K562 (cell line): Measurements from ENCODE around the gene DHODH. TPM values are rescaled to one million over a fixed set of nuclear protein-coding genes. Genes with fewer than 3 reads are reported as not detected.

Experiments used
- CBX8 ChIP-seq: fragments of 200-600 bp; sonication (generic); IDR thresholded peaks from 2 replicates; pipeline ENCODE4 v1.6.1; 2012; ENCODE audit warnings: borderline replicate concordance, mixed run types, low read depth, mild to moderate bottlenecking, moderate library complexity, mixed read lengths, low read length, control low read depth, inconsistent platforms; ENCODE audit not compliant: poor library complexity, severe bottlenecking; ENCODE audit errors: extremely low read depth
- CREM ChIP-seq: IDR thresholded peaks from 2 replicates; pipeline ENCODE4 v1.6.1; 2014; ENCODE audit warnings: antibody characterized with exemption, low read depth
- HDGF ChIP-seq: fragments of 450-650 bp; IDR thresholded peaks from 2 replicates; pipeline ENCODE4 v1.6.1; 2016
- ID3 ChIP-seq, 2 experiments: fragments of 250-450 bp in 1 of 2; fragments of 450-650 bp in 1 of 2; sonication (Bioruptor Pico) in 1 of 2; IDR thresholded peaks; 2 replicates each; pipeline versions ENCODE4 v1.6.1 to v1.8.0; 2016 to 2021; ENCODE audit warnings: mild to moderate bottlenecking in 2 of 2, moderate library complexity in 2 of 2, missing compliant biosample characterization in 1 of 2, missing genetic modification characterization in 1 of 2
- MTF1 ChIP-seq: fragments of 250-450 bp; sonication (Bioruptor Pico); IDR thresholded peaks from 2 replicates; pipeline ENCODE4 v1.9.0; 2021; ENCODE audit warnings: moderate library complexity, mild to moderate bottlenecking, inconsistent platforms, borderline replicate concordance
- PCBP2 ChIP-seq: fragments of 200-400 bp; formaldehyde crosslinking; IDR thresholded peaks from 2 replicates; pipeline ENCODE4 v1.6.1; 2018; ENCODE audit warnings: low read length, low read depth, mild to moderate bottlenecking, moderate library complexity; ENCODE audit not compliant: poor library complexity, severe bottlenecking
- REST ChIP-seq, 2 experiments: fragments of 450-650 bp; formaldehyde crosslinking in 1 of 2; IDR thresholded peaks; 2 replicates each; pipeline versions ENCODE4 v1.4.0 to v1.6.1; 2014 to 2020; ENCODE audit warnings: mild to moderate bottlenecking in 2 of 2, borderline replicate concordance in 1 of 2, low read depth in 1 of 2
- SMC3 ChIP-seq: conservative IDR thresholded peaks from 2 replicates; pipeline ENCODE4 v1.6.1; 2011; ENCODE audit warnings: low read depth, low read length, improper control_type of control experiment; ENCODE audit not compliant: insufficient read depth
- SPI1 ChIP-seq: IDR thresholded peaks from 2 replicates; pipeline ENCODE4 v1.6.1; 2011; ENCODE audit warnings: low read depth, low read length, control low read depth, borderline replicate concordance
- THRA ChIP-seq: fragments of 450-650 bp; IDR thresholded peaks from 2 replicates; pipeline ENCODE4 v1.6.1; 2017; ENCODE audit warnings: mild to moderate bottlenecking, moderate library complexity
- ZNF79 ChIP-seq: fragments of 250-450 bp; sonication (Bioruptor Pico); IDR thresholded peaks from 2 replicates; pipeline ENCODE4 v1.4.0; 2020; ENCODE audit warnings: low read depth, mild to moderate bottlenecking, moderate library complexity
- polyA plus RNA-seq, 8 experiments: library from polyadenylated mRNA; depleted of rRNA in 4 of 8; stranded (reverse) in 5 of 8; unstranded in 3 of 8; fragments of >200 nt; fragmentation: Nextera tagmentation in 2 of 8; fragmentation: Illumina TruSeq in 1 of 8; extraction: Ambion mirVana in 2 of 8; extraction: Trizol in 1 of 8; gene quantifications; 2 replicates each; pipeline versions ENCODE4 v1.2.1 to v1.2.3, GENCODE V29; 2011 to 2014; ENCODE audit warnings: inconsistent platforms in 1 of 8, missing spikeins in 1 of 8
- total RNA-seq, 7 experiments: library from RNA; depleted of rRNA in 6 of 7; stranded (reverse); fragments of >200 nt in 6 of 7; fragmentation: Illumina TruSeq in 2 of 7; extraction: Trizol in 2 of 7; gene quantifications; 2 replicates each; pipeline versions ENCODE4 v1.2.1 to v1.2.3, GENCODE V29; 2011 to 2021; ENCODE audit warnings: low replicate concordance in 1 of 7

Gene DHODH
- total and polyA plus RNA-seq, 9 of the 15 experiments (the other 6 are each of a cell fraction or from before 2014, with no cell fraction given) = 4.3 to 19.9 (median 12.7) TPM

- TF ChIP-seq REST (IDR thresholded peaks at IDR 0.05; ENCODE audit: borderline replicate concordance) (peak; percentile 70; the same call in 1 of the 2 replicates), REST (CRISPR knock-in tag; IDR thresholded peaks at IDR 0.05; ENCODE audit: low read depth) (no peak), CREM (0 out of 2 replicates have a peak, but pooled peaks have one; percentile 19), CBX8 (no peak), SPI1 (0 out of 2 replicates have a peak, but pooled peaks have one; percentile 6), PCBP2 (no peak), ID3 (CRISPR knock-in tag; IDR thresholded peaks at IDR 0.05) (no peak), ID3 (tag; IDR thresholded peaks at IDR 0.05) (0 out of 2 replicates have a peak, but pooled peaks have one; percentile 27), ZNF79 (no peak), SMC3 (peak; percentile 40; the same call in 1 of the 2 replicates), MTF1 (no peak), HDGF (peak; percentile 55; the same call in 1 of the 2 replicates), THRA (no peak)
Measured at GRCh38 chr16:72066747-72067146, 58.2 kb downstream of the DHODH start (continued).
